ENCODE data around the gene OPRL1.

Gene OPRL1

DNA sequence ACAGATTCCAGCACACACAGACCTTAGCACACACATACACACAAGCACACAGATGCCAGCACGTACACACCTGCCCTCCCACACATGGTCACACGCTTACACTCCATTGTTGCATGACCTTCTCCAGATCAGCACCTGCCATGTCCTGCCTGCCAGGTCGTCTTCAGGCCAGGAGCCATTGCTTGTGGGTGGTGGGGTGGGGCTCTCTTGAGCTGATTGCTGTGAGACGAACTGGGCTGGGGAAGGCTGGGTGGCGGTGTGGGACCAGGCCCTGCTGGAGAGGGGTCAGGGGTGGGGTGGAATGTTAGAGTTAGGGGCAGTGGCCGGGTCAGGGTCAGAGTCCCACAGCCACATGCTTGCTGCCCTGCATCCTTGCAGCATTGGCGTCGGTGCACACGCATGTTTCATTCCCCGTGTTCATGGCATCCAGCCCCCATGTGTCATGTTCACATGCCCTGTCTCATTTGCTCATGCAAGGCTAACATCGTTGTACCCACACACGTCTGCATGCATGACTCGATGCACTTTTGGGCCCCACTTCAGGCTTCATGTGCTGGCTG, 34.0 kb downstream of the OPRL1 start:
- Histone ChIP-seq H3K4me1 (ENCODE audit: control insufficient read depth, insufficient read depth, low read length) (no peaks in the 10 kb centered on the region), H3K9me3 (ENCODE audit: control insufficient read depth, insufficient read depth, low read depth, low read length) (no peaks in the 10 kb centered on the region), H3K36me3 (ENCODE audit: control insufficient read depth in 2 of 2, insufficient read depth in 1 of 2, low read length in 2 of 2) (no peaks in the 10 kb centered on the region), H3K27ac (ENCODE audit: extremely low read depth, low read depth, low read length) (no peak overlapping the region), H3K4me3 (ENCODE audit: low read depth, low read length) (no peak overlapping the region)
- POLR2A ChIA-PET = interaction anchor here (0.6 kb wide), 1 partner anchor 53 kb away, joined by 3 read pairs; no protein-coding TSS in a partner anchor
- TF ChIP-seq ZNF600 (tag by site-specific recombination; IDR thresholded peaks at IDR 0.05) = peak; percentile 77
- peak; percentile 14; the same call in 1 of the 2 replicates for TF ChIP-seq EGR2 (tag by site-specific recombination; IDR thresholded peaks at IDR 0.05; ENCODE audit: low read depth)
- TF ChIP-seq, protein P1, sequence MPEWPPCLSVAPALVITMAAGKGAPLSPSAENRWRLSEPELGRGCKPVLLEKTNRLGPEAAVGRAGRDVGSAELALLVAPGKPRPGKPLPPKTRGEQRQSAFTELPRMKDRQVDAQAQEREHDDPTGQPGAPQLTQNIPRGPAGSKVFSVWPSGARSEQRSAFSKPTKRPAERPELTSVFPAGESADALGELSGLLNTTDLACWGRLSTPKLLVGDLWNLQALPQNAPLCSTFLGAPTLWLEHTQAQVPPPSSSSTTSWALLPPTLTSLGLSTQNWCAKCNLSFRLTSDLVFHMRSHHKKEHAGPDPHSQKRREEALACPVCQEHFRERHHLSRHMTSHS (tag by site-specific recombination; IDR thresholded peaks at IDR 0.05) = no peak
- CTCF ChIA-PET = interaction anchor here (0.9 to 1.1 kb wide), 2 partner anchors 12 to 30 kb away, joined by 3 to 4 read pairs; no protein-coding TSS in a partner anchor

DNA sequence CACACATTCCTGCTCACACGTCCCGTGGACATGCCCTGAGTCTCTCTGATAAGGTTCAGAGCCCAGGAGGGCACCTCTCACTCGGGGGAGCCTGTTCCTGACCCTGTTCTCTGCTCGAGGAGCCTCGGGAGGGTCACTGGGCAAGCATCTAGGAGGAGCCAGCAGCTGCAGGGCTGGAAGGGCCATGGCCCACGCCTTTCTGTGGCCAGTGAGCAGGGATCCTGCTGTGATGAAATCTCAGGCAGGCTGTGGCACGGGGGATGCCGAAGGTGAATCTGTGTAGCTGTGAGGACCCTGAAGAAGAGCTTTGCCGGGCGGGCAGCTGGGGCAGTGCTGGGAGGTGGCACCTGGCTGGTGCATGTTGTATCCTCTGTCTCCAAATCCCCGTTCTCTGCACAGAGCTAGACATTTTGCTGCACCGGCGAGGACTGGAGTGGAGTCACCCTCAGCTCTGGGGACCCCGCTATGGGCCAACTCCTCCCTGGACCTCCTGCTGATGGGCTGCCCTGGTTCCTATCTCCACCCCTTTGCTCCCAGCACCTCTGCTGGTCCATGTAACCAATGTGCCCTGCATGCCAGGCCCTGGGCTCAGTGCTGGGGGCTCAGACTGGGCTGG, 34.6 kb downstream of the OPRL1 start:
- Histone ChIP-seq H3K4me1 (ENCODE audit: control insufficient read depth, insufficient read depth, low read length) (no peaks in the 10 kb centered on the region), H3K36me3 (ENCODE audit: control insufficient read depth in 2 of 2, insufficient read depth in 1 of 2, low read length in 2 of 2) (no peaks in the 10 kb centered on the region), H3K9me3 (ENCODE audit: control insufficient read depth, insufficient read depth, low read depth, low read length) (no peaks in the 10 kb centered on the region), H3K27ac (ENCODE audit: extremely low read depth, low read depth, low read length) (no peak overlapping the region), H3K4me3 (ENCODE audit: low read depth, low read length) (no peak overlapping the region)
- TF ChIP-seq ZNF133 (tag by site-specific recombination; IDR thresholded peaks at IDR 0.05) (no peak), ZNF10 (tag by site-specific recombination; IDR thresholded peaks at IDR 0.05) (no peak), ZNF248 (tag by site-specific recombination; IDR thresholded peaks at IDR 0.05) (no peak), ZNF274 (IDR thresholded peaks at IDR 0.05; ENCODE audit: low read length) (no peak), ZNF274 (tag by site-specific recombination; IDR thresholded peaks at IDR 0.05; ENCODE audit: borderline replicate concordance) (no peak), KLF7 (tag by site-specific recombination; IDR thresholded peaks at IDR 0.05; ENCODE audit: borderline replicate concordance) (no peak), ZNF239 (tag by site-specific recombination; IDR thresholded peaks at IDR 0.05) (no peak), ZNF184 (tag by site-specific recombination; IDR thresholded peaks at IDR 0.05) (no peak), ZNF629 (tag by site-specific recombination; IDR thresholded peaks at IDR 0.05) (no peak), RBAK (tag by site-specific recombination; IDR thresholded peaks at IDR 0.05) (no peak)
- TF ChIP-seq, protein P2, sequence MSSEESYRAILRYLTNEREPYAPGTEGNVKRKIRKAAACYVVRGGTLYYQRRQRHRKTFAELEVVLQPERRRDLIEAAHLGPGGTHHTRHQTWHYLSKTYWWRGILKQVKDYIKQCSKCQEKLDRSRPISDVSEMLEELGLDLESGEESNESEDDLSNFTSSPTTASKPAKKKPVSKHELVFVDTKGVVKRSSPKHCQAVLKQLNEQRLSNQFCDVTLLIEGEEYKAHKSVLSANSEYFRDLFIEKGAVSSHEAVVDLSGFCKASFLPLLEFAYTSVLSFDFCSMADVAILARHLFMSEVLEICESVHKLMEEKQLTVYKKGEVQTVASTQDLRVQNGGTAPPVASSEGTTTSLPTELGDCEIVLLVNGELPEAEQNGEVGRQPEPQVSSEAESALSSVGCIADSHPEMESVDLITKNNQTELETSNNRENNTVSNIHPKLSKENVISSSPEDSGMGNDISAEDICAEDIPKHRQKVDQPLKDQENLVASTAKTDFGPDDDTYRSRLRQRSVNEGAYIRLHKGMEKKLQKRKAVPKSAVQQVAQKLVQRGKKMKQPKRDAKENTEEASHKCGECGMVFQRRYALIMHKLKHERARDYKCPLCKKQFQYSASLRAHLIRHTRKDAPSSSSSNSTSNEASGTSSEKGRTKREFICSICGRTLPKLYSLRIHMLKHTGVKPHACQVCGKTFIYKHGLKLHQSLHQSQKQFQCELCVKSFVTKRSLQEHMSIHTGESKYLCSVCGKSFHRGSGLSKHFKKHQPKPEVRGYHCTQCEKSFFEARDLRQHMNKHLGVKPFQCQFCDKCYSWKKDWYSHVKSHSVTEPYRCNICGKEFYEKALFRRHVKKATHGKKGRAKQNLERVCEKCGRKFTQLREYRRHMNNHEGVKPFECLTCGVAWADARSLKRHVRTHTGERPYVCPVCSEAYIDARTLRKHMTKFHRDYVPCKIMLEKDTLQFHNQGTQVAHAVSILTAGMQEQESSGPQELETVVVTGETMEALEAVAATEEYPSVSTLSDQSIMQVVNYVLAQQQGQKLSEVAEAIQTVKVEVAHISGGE (tag by site-specific recombination; conservative IDR thresholded peaks at IDR 0.05; ENCODE audit: low read depth) = no peak
- TF ChIP-seq, protein P3, sequence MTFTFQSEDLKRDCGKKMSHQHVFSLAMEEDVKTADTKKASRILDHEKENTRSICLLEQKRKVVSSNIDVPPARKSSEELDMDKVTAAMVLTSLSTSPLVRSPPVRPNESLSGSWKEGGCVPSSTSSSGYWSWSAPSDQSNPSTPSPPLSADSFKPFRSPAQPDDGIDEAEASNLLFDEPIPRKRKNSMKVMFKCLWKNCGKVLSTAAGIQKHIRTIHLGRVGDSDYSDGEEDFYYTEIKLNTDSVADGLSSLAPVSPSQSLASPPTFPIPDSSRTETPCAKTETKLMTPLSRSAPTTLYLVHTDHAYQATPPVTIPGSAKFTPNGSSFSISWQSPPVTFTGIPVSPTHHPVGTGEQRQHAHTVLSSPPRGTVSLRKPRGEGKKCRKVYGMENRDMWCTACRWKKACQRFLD (tag by site-specific recombination; IDR thresholded peaks at IDR 0.05) = no peak
- POLR2A ChIA-PET = interaction anchor here (0.6 kb wide), 1 partner anchor 53 kb away, joined by 3 read pairs; no protein-coding TSS in a partner anchor
- CTCF ChIA-PET = interaction anchor here (0.9 kb wide), 1 partner anchor 13 kb away, joined by 3 read pairs; no protein-coding TSS in a partner anchor

All from HEK293 (cell line).